ENCODE data around the gene CRHBP.

GRCh38 chr5:76908166-76908565 lies 44.7 kb upstream of the CRHBP start:
- TF ChIP-seq CTCF (conservative IDR thresholded peaks at IDR 0.05; ENCODE audit: low read length) (no peak), EZH2phosphoT487 (IDR thresholded peaks at IDR 0.05; ENCODE audit: borderline replicate concordance) (no peak)
